CD1c-positive myeloid dendritic cell (primary cell): ENCODE measurements around the gene GSTA3.
"Not testable (repeated sequence)": the region's sequence is repeated elsewhere in the genome, so short reads cannot be mapped to it uniquely, and the experiment has no call there.

Source experiments
- DNase-seq: peaks from one replicate; pipeline ENCODE4 v3.0.0-alpha.2; 2016; ENCODE audit errors: extremely low spot score

Gene GSTA3

GRCh38 chr6:52909531-52909930, at the start of gene GSTA3:
Gene GSTA3 (minus strand): TSS chr6:52909698. CDS start chr6:52905834, 3,864 bp downstream.
- DNase-seq, result no peak

- DNase-seq, result no peak
Observed at GRCh38 chr6:52958546-52959255, 49.2 kb upstream of the GSTA3 start.

GRCh38 chr6:52955871-52956270, 46.4 kb upstream of the GSTA3 start:
- DNase-seq, result no peak

GRCh38 chr6:52953911-52954839, 44.7 kb upstream of the GSTA3 start:
- no peak for DNase-seq

GRCh38 chr6:52946306-52946705, 36.8 kb upstream of the GSTA3 start:
- DNase-seq, result no peak

GRCh38 chr6:52942821-52943220, 33.3 kb upstream of the GSTA3 start:
- DNase-seq, result not testable (repeated sequence)

GRCh38 chr6:52942221-52942620, 32.7 kb upstream of the GSTA3 start:
- no peak for DNase-seq

- no peak for DNase-seq
Observed at GRCh38 chr6:52937908-52938307, 28.4 kb upstream of the GSTA3 start.

- no peak for DNase-seq
Observed at GRCh38 chr6:52933778-52934177, 24.3 kb upstream of the GSTA3 start.

- DNase-seq, result no peak
Observed at GRCh38 chr6:52931351-52931750, 21.9 kb upstream of the GSTA3 start.

GRCh38 chr6:52929321-52930164, 20.0 kb upstream of the GSTA3 start:
- DNase-seq, result no peak

GRCh38 chr6:52927451-52927850, 18.0 kb upstream of the GSTA3 start:
- no peak for DNase-seq

GRCh38 chr6:52925919-52926792, 16.7 kb upstream of the GSTA3 start:
- no peak for DNase-seq

GRCh38 chr6:52925042-52925441, 15.5 kb upstream of the GSTA3 start:
- DNase-seq, result no peak

- DNase-seq, result not testable (repeated sequence)
Observed at GRCh38 chr6:52923689-52924088, 14.2 kb upstream of the GSTA3 start.

- no peak for DNase-seq
Observed at GRCh38 chr6:52922161-52922560, 12.7 kb upstream of the GSTA3 start.

GRCh38 chr6:52921743-52922142, 12.2 kb upstream of the GSTA3 start:
- DNase-seq, result no peak

GRCh38 chr6:52919511-52919910, 10.0 kb upstream of the GSTA3 start:
- not testable (repeated sequence) for DNase-seq

GRCh38 chr6:52918771-52919170, 9.3 kb upstream of the GSTA3 start:
- not testable (repeated sequence) for DNase-seq

- DNase-seq, result not testable (repeated sequence)
Observed at GRCh38 chr6:52918027-52918686, 8.7 kb upstream of the GSTA3 start.
